ENCODE results near the gene RERE. TPM values are rescaled to one million over a fixed set of nuclear protein-coding genes. Genes with fewer than 3 reads are reported as not detected.
A peak's percentile ranks its signal among the peaks of the same experiment; 100 is the strongest.

The RERE gene
- total and polyA plus RNA-seq, 2 donors (not counting 3 experiments of a cell fraction or from before 2014, with no cell fraction given) = 14.1 to 113 TPM

GRCh38 chr1:8866792-8867415 is 49.5 kb upstream of the RERE start:
- H3K9ac ChIP-seq (replicated peaks; ENCODE audit: extremely low read depth, insufficient read depth, low read length) = no peak overlapping the region
- TF ChIP-seq JUN (IDR thresholded peaks at IDR 0.05; ENCODE audit: borderline replicate concordance, insufficient read depth, insufficient read length, low read depth) = no peak
- TF ChIP-seq POLR2AphosphoS5 (IDR thresholded peaks at IDR 0.05; ENCODE audit: insufficient read depth, low read depth, low read length) = peak; percentile 5
- no peak for TF ChIP-seq EZH2 (IDR thresholded peaks at IDR 0.05; ENCODE audit: borderline replicate concordance, low read depth, low read length, severe bottlenecking)
- no peaks in the 10 kb centered on the region for H3K9me1 ChIP-seq (replicated peaks; ENCODE audit: control insufficient read depth, extremely low read depth, insufficient read depth, low read length)
- FAIRE-seq (no peak), DNase-seq (ENCODE audit: low read depth, low spot score) (no peak)
- no peak overlapping the region for H3K4me2 ChIP-seq (ENCODE audit: insufficient read depth, low read length)
- dilution Hi-C loops (cut with MboI; ENCODE audit: extremely low pct_ligation_motif_present, low sequenced_read_pairs) = no loop called here
- TSS peak; percentile 0 for BruUV-seq (replicated peaks)
- peaks cover 4% of the 10 kb centered on the region for H4K20me1 ChIP-seq (replicated peaks; ENCODE audit: control insufficient read depth, extremely low read depth, insufficient read depth, low read length)
- no peak overlapping the region for H3K4me3 ChIP-seq (replicated peaks in 1 of 3; ENCODE audit: insufficient read depth in 1 of 3, low read depth in 1 of 3, low read length in 3 of 3)
- ChIA-PET POLR2A (no interaction called here), CTCF (interaction anchor here (1.0 to 4.0 kb wide), 2 partner anchors 7 to 138 kb away, joined by 3 to 23 read pairs; no protein-coding TSS in a partner anchor)
- peaks cover 65 to 81% of the 10 kb centered on the region in 2 experiments for H3K36me3 ChIP-seq (ENCODE audit: control insufficient read depth in 2 of 2, extremely low read depth in 1 of 2, insufficient read depth in 2 of 2, low read length in 2 of 2)
- H3K79me2 ChIP-seq (ENCODE audit: control insufficient read depth, insufficient read depth, low read length) = peaks cover 60% of the 10 kb centered on the region
- peaks cover 5% of the 10 kb centered on the region for H3K4me1 ChIP-seq (ENCODE audit: control insufficient read depth, extremely low read depth, insufficient read depth, low read length)
- no peaks in the 10 kb centered on the region for H3K27me3 ChIP-seq (ENCODE audit: control insufficient read depth in 2 of 2, insufficient read depth in 2 of 2, low read length in 2 of 2)
- H2AFZ ChIP-seq (ENCODE audit: low read depth, low read length) = no peak overlapping the region
- H3K27ac ChIP-seq (ENCODE audit: insufficient read depth, low read depth, low read length) = no peak overlapping the region
- intact Hi-C loops (cut with micrococcal nuclease) = no loop called here
- H3K9me3 ChIP-seq (replicated peaks; ENCODE audit: control insufficient read depth, insufficient read depth, low read length) = no peaks in the 10 kb centered on the region

- intact Hi-C loops (cut with micrococcal nuclease) = no loop called here
- POLR2A ChIA-PET = interaction anchor here (0.7 to 1.7 kb wide), 4 partner anchors 8 to 454 kb away, joined by 3 to 8 read pairs (median 4); no protein-coding TSS in a partner anchor
- FAIRE-seq = no peak
Measured at GRCh38 chr1:8866173-8866791, 48.8 kb upstream of the RERE start.

More at GRCh38 chr1:8866173-8866791, 48.8 kb upstream of the RERE start:
- peaks cover 54% of the 10 kb centered on the region for H3K79me2 ChIP-seq (ENCODE audit: control insufficient read depth, insufficient read depth, low read length)
- H3K27me3 ChIP-seq (ENCODE audit: control insufficient read depth in 2 of 2, insufficient read depth in 2 of 2, low read length in 2 of 2) = no peaks in the 10 kb centered on the region
- H3K9me3 ChIP-seq (replicated peaks; ENCODE audit: control insufficient read depth, insufficient read depth, low read length) = no peaks in the 10 kb centered on the region
- no peak overlapping the region for H3K9ac ChIP-seq (replicated peaks; ENCODE audit: extremely low read depth, insufficient read depth, low read length)
- no peak overlapping the region for H2AFZ ChIP-seq (ENCODE audit: low read depth, low read length)
- no peaks in the 10 kb centered on the region for H3K4me1 ChIP-seq (ENCODE audit: control insufficient read depth, extremely low read depth, insufficient read depth, low read length)
- DNase-seq (ENCODE audit: low read depth, low spot score) = no peak
- BruUV-seq (replicated peaks) = no TSS peak
- H3K4me2 ChIP-seq (ENCODE audit: insufficient read depth, low read length) = no peak overlapping the region
- H4K20me1 ChIP-seq (replicated peaks; ENCODE audit: control insufficient read depth, extremely low read depth, insufficient read depth, low read length) = peaks cover 2% of the 10 kb centered on the region
- CTCF ChIA-PET = interaction anchor here (1.2 to 4.0 kb wide), 4 partner anchors 17 to 235 kb away, joined by 3 to 23 read pairs (median 6); no protein-coding TSS in a partner anchor
- dilution Hi-C loops (cut with MboI; ENCODE audit: extremely low pct_ligation_motif_present, low sequenced_read_pairs) = no loop called here
- peaks cover 61 to 76% of the 10 kb centered on the region in 2 experiments for H3K36me3 ChIP-seq (ENCODE audit: control insufficient read depth in 2 of 2, extremely low read depth in 1 of 2, insufficient read depth in 2 of 2, low read length in 2 of 2)
- H3K4me3 ChIP-seq (replicated peaks in 1 of 3; ENCODE audit: insufficient read depth in 1 of 3, low read depth in 1 of 3, low read length in 3 of 3) = no peak overlapping the region
- no peaks in the 10 kb centered on the region for H3K9me1 ChIP-seq (replicated peaks; ENCODE audit: control insufficient read depth, extremely low read depth, insufficient read depth, low read length)
- H3K27ac ChIP-seq (ENCODE audit: insufficient read depth, low read depth, low read length) = no peak overlapping the region
- TF ChIP-seq CTCF (IDR thresholded peaks at IDR 0.05; ENCODE audit: extremely low read depth in 1 of 2, insufficient read depth in 1 of 2, low read depth in 1 of 2, low read length in 2 of 2) (no peak), POLR2AphosphoS5 (IDR thresholded peaks at IDR 0.05; ENCODE audit: insufficient read depth, low read depth, low read length) (peak; percentile 12)
